ENCODE data around the gene SIT1.
"Not testable (repeated sequence)": the region's sequence is repeated elsewhere in the genome, so short reads cannot be mapped to it uniquely, and the experiment has no call there.

Gene SIT1

GRCh38 chr9:35660966-35661415, 10.3 kb upstream of the SIT1 start:
- DNase-seq (ENCODE audit: low read depth, low spot score): peak; percentile 57

GRCh38 chr9:35659340-35659739, 8.6 kb upstream of the SIT1 start:
- DNase-seq (ENCODE audit: low read depth, low spot score): no peak

GRCh38 chr9:35658968-35659220, 8.2 kb upstream of the SIT1 start:
- no peak for DNase-seq (ENCODE audit: low read depth, low spot score)

GRCh38 chr9:35658137-35658967, 7.6 kb upstream of the SIT1 start, which contains the start of gene CCDC107:
CCDC107 (plus strand) TSS chr9:35658292; CDS start chr9:35658380, 88 bp downstream.
- DNase-seq (ENCODE audit: low read depth, low spot score): peak; percentile 93

GRCh38 chr9:35657546-35658136, 6.9 kb upstream of the SIT1 start, which contains the start of gene RMRP:
RMRP (minus strand) TSS chr9:35658019.
- peak; percentile 99 for DNase-seq (ENCODE audit: low read depth, low spot score)

GRCh38 chr9:35656831-35657545, 6.3 kb upstream of the SIT1 start:
- no peak for DNase-seq (ENCODE audit: low read depth, low spot score)

- no peak for DNase-seq (ENCODE audit: low read depth, low spot score)
These were observed 5.6 kb upstream of the SIT1 start for GRCh38 chr9:35656348-35656747.

- DNase-seq (ENCODE audit: low read depth, low spot score): no peak
These were observed 2.9 kb upstream of the SIT1 start for GRCh38 chr9:35653611-35654010.

- DNase-seq (ENCODE audit: low read depth, low spot score): no peak
These were observed 2.1 kb upstream of the SIT1 start for GRCh38 chr9:35652829-35653209.

GRCh38 chr9:35651956-35652828, 1.5 kb upstream of the SIT1 start:
- no peak for DNase-seq (ENCODE audit: low read depth, low spot score)

- DNase-seq (ENCODE audit: low read depth, low spot score): no peak
These were observed 1.0 kb downstream of the SIT1 start for GRCh38 chr9:35649431-35650340.

- peak; percentile 95 for DNase-seq (ENCODE audit: low read depth, low spot score)
These were observed 4.0 kb downstream of the SIT1 start for GRCh38 chr9:35646533-35647265.

- peak; percentile 73 for DNase-seq (ENCODE audit: low read depth, low spot score)
These were observed 4.6 kb downstream of the SIT1 start for GRCh38 chr9:35646153-35646532.

GRCh38 chr9:35645736-35646135, 5.0 kb downstream of the SIT1 start:
- not testable (repeated sequence) for DNase-seq (ENCODE audit: low read depth, low spot score)

- no peak for DNase-seq (ENCODE audit: low read depth, low spot score)
These were observed 7.7 kb downstream of the SIT1 start for GRCh38 chr9:35643046-35643445.

- DNase-seq (ENCODE audit: low read depth, low spot score): not testable (repeated sequence)
These were observed 9.3 kb downstream of the SIT1 start for GRCh38 chr9:35641478-35641877.

- DNase-seq (ENCODE audit: low read depth, low spot score): not testable (repeated sequence)
These were observed 10.3 kb downstream of the SIT1 start for GRCh38 chr9:35640431-35640830.

- DNase-seq (ENCODE audit: low read depth, low spot score): no peak
These were observed 11.1 kb downstream of the SIT1 start for GRCh38 chr9:35639631-35640030.

- DNase-seq (ENCODE audit: low read depth, low spot score): not testable (repeated sequence)
These were observed 11.5 kb downstream of the SIT1 start for GRCh38 chr9:35639225-35639624.

- not testable (repeated sequence) for DNase-seq (ENCODE audit: low read depth, low spot score)
These were observed 12.0 kb downstream of the SIT1 start for GRCh38 chr9:35638751-35639150.

All from ELF-1 (cell line).